Ovary (tissue), 3 donors: ENCODE data around the gene SHC3.

Source experiments
- CTCF ChIP-seq, 3 donors: fragments of 450-650 bp in 2 of 3; fragments of 200-600 bp in 1 of 3; IDR thresholded peaks; one replicate each; pipeline versions ENCODE4 v1.5.1 to v1.8.0; 2016 to 2022; ENCODE audit warnings: antibody characterized with exemption in 3 of 3, mild to moderate bottlenecking in 1 of 3
- POLR2A ChIP-seq: fragments of 450-650 bp; IDR thresholded peaks from one replicate; pipeline ENCODE4 v1.6.1; 2017; ENCODE audit warnings: antibody characterized with exemption, mild to moderate bottlenecking, moderate library complexity
- donor health status: DM: no; HTN: no; CAD: no.

GRCh38 chr9:89013660-89014059 is 165.0 kb downstream of the SHC3 start:
- no peak for TF ChIP-seq CTCF (IDR thresholded peaks at IDR 0.05)
- TF ChIP-seq POLR2A, result no peak
